ENCODE data around the gene C10orf90.

- TF ChIP-seq POLR2A (IDR thresholded peaks at IDR 0.05): no peak
- no peak for TF ChIP-seq CTCF (IDR thresholded peaks at IDR 0.05)
Observed at GRCh38 chr10:126524526-126524925, 146.0 kb downstream of the C10orf90 start.
